Fibroblast of skin of abdomen (primary cell): Measurements from ENCODE around the gene ZNF830. TPM values are rescaled to one million over a fixed set of nuclear protein-coding genes. Genes with fewer than 3 reads are reported as not detected.
"Not testable (repeated sequence)": the region's sequence is repeated elsewhere in the genome, so short reads cannot be mapped to it uniquely, and the experiment has no call there.

Experiments
- DNase-seq: peaks from one replicate; pipeline ENCODE4 v3.0.0-alpha.2; 2013
- polyA plus RNA-seq, 2 experiments: library from polyadenylated mRNA; unstranded; fragments of 120-200 nt; gene quantifications; one replicate each; pipeline ENCODE4 v1.2.1, GENCODE V29; 2013; ENCODE audit not compliant: insufficient read length in 2 of 2

The ZNF830 gene, protein sequence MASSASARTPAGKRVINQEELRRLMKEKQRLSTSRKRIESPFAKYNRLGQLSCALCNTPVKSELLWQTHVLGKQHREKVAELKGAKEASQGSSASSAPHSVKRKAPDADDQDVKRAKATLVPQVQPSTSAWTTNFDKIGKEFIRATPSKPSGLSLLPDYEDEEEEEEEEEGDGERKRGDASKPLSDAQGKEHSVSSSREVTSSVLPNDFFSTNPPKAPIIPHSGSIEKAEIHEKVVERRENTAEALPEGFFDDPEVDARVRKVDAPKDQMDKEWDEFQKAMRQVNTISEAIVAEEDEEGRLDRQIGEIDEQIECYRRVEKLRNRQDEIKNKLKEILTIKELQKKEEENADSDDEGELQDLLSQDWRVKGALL
- polyA plus RNA-seq (2013, experiment 1 of 2; ENCODE audit: insufficient read length): 14.9 TPM
- 12.5 TPM for polyA plus RNA-seq (2013, experiment 2 of 2; ENCODE audit: insufficient read length)

GRCh38 chr17:34961093-34961911 is at the start of gene ZNF830, which contains the start of gene CCT6B:
TSS of gene ZNF830 (plus strand) at chr17:34961540. CDS start at chr17:34961567, 27 bp downstream.
TSS of gene CCT6B (minus strand) at chr17:34961460. CDS start at chr17:34961393, 67 bp downstream.
- peak; percentile 94 for DNase-seq

DNA sequence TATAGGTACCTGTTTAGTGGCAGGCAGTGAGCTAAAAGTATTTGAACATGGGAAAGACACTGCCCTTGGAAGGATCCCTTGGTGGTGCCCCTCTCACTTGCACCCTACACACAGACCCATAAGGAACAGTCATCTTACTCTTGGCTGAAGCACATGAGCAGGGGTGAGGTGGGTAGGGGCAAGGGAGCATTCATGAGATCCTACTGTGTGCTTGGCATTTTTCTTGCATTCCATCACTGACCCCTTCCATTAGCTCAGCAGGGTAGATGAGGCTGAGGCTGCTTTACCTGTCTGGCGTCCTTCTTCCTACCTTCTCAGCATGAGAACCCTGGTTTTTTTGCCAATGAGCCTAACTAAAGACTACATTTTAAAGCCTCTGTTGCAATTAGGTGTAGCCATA is 48.3 kb upstream of the ZNF830 start:
- DNase-seq: no peak

DNA sequence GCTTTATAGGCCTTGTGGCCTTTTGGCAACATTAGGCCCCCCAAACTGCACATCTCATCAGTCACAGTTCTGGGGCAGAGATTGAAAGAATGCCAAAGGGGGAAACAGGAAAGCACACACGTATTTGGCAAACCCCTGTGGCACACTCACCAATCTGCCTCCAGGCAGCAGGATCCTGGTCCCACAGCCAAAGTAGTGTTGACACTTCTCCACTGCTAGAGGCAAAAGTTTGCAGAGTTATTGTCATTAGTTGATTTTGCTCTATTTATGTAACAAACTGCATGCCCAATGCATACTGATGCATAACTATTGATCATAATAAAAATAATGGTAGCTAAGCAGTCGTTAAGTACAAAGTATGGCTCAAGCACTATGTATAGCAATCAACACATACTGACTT is 45.2 kb upstream of the ZNF830 start:
- DNase-seq: no peak

- no peak for DNase-seq
Measured at GRCh38 chr17:34917381-34917780, 44.0 kb upstream of the ZNF830 start.

DNA sequence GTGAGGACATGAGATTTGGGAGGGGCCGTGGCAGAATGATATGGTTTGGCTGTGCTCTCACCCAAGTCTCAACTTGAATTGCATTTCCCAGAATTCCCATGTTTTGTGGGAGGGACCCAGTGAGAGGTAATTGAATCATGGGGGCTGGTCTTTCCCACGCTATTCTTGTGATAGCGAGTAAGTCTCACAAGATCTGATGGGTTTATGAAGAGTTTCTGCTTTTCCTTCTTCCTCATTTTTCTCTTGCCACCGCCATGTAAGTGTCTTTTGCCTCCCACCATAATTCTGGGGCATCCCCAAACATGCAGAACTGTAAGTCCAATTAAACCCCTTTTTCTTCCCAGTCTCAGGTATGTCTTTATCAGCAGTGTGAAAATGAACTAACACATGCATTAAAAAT is 40.7 kb upstream of the ZNF830 start:
- DNase-seq: no peak

DNA sequence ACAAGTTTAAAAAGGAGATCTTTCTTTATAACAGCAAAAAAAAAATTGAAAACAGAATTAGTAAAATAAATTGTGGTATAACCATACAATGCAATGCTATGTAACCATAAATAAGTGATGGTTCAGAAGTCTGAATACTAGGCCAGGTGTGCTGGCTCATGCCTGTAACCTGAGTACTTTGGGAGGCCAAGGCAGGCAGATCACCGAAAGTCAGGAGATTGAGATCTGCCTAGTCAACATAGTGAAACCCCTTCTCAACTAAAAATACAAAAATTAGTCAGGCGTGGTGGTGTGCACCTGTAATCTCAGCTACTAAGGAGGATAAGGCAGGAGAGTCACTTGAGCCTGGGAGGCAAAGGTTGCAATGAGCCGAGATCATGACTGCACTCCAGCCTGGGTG is 34.7 kb upstream of the ZNF830 start:
- DNase-seq: no peak

DNA sequence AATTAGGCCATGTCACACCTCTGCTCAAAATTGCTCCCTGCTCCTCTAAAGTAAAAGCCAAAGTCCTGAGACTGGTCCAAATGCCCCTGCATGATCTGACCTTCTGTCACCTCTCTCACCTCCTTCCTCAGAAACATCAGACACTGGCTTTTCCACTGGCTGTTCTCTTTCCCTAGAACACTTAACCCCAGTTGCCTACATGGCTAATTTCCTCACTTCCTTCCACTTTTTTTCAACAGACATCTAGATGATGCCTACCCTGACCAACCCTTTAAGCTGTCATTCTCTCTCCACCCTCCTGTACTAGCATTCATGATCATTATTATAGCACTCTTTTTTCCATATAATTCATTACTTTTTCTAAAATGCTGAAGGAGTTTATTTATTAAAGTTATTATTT is 31.1 kb upstream of the ZNF830 start:
- DNase-seq: no peak

DNA sequence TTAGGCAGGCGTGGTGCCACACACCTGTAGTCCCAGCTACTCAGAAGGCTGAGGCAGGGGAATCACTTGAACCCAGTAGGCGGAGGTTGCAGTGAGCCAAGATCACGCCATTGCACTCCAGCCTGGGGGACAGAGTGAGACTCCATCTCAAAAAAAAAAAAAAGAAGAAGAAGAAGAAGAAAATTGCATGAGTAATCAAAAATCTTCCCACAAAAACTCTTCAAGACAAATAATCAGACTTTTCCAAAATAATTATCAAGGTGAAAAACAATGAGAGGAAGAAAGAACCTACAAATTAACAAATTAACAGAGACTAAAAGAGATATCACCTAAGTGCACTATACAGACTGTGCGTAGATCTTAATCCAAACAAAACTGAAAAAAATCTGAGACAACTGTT is 10.6 kb upstream of the ZNF830 start:
- DNase-seq: not testable (repeated sequence)

GRCh38 chr17:34958438-34958837 is 2.9 kb upstream of the ZNF830 start:
- DNase-seq: no peak

GRCh38 chr17:34974179-34974578 is 12.8 kb downstream of the ZNF830 start:
- no peak for DNase-seq

- DNase-seq: no peak
Measured at GRCh38 chr17:34974794-34975785, 13.8 kb downstream of the ZNF830 start.

- DNase-seq: no peak
Measured at GRCh38 chr17:34979153-34979552, 17.8 kb downstream of the ZNF830 start.

GRCh38 chr17:34979650-34980352 is 18.5 kb downstream of the ZNF830 start:
- peak; percentile 14 for DNase-seq

- peak; percentile 94 for DNase-seq
Measured at GRCh38 chr17:34980353-34980680, 19.0 kb downstream of the ZNF830 start, which contains the start of gene LIG3. TSS of gene LIG3 (plus strand) at chr17:34980512. CDS start at chr17:34983006, 2,494 bp downstream.

DNA sequence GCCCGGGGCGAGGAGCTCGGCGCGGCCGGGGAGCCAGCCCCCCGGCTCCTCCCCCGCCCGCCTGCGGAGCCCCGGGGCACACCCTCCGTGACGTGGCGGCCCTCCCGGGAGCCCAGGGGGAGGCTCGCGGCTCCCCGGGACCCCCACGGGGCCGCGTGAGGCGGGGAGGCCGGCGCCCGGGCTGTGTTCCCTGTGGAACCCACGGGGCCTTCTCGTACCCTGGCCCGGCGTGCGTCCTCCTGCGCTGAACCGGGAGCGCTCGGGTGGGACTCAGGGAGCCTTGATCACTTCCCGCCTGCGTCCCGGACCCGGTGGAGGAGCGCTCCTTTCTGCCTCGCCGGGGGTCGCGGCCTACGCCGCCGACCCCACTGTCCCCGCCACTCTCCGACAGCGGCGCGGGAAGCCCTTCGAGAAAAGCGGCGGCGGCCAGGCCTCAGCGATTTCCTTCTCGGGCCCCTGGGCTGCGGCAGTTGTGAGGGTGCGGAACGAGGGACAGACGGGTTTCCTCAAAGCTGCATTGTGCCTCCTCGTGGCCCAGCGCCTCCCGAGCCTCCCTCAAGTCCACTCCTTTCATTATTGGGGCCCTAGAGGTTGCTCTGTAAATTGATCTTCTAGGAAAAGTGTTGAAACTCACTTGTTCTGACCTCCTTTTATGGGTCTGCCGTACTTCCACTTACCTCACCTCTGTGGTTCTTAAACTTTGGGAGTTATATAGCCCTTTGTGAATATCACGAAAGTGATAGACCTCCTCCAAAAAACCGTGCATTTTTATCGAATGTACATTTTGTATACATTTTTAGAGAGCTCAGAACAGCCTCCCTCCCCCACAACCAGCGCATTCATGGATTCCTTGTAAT is 19.6 kb downstream of the ZNF830 start:
- DNase-seq: peak; percentile 86

GRCh38 chr17:34981538-34982241 is 20.4 kb downstream of the ZNF830 start:
- peak; percentile 47 for DNase-seq

DNA sequence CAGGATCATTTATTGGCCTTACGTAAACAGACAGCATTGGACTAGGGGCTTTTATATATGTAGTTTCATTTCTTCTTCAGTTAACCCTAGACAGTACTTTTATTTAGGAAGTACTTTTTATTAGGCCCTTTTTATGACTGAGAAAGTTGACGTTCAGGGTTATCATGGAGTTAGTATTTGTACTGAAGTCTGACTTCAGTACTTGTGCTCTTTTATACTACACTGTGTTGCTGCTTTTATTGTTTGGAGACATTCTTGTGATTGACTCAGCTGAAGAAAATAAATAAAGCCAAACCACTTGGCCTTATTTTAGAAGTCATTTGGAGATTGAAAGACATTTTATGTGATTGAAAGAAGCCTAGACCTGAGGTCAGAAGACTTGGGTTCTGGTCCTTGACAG is 25.9 kb downstream of the ZNF830 start:
- DNase-seq: no peak

- no peak for DNase-seq
Measured at GRCh38 chr17:34988644-34989043, 27.3 kb downstream of the ZNF830 start.

- DNase-seq: no peak
Measured at GRCh38 chr17:34989473-34989872, 28.1 kb downstream of the ZNF830 start.

DNA sequence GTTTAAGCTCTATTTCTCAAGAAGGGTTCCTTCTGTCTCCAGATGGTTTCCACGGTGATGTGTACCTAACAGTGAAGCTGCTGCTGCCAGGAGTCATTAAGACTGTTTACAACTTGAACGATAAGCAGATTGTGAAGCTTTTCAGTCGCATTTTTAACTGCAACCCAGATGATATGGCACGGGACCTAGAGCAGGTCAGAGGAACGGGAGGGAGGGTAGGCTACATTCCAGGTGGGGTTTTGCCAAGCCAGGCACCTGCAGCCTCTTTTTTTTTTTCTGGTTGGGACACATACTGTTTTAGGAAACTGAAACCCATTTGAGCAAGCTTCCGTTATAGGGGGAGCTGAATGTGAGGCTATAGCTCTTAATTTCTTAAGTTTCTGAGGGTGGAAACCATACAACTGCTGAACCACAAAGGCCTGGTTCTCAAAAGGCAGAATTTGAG is 29.6 kb downstream of the ZNF830 start:
- no peak for DNase-seq
